ENCODE data around the gene MUL1. TPM values are rescaled to one million over a fixed set of nuclear protein-coding genes. Genes with fewer than 3 reads are reported as not detected.
"Not testable (repeated sequence)": the region's sequence is repeated elsewhere in the genome, so short reads cannot be mapped to it uniquely, and the experiment has no call there.

The MUL1 gene
- total and polyA plus RNA-seq, 4 donors: 6.0 to 32.6 (median 24.6) TPM

DNA sequence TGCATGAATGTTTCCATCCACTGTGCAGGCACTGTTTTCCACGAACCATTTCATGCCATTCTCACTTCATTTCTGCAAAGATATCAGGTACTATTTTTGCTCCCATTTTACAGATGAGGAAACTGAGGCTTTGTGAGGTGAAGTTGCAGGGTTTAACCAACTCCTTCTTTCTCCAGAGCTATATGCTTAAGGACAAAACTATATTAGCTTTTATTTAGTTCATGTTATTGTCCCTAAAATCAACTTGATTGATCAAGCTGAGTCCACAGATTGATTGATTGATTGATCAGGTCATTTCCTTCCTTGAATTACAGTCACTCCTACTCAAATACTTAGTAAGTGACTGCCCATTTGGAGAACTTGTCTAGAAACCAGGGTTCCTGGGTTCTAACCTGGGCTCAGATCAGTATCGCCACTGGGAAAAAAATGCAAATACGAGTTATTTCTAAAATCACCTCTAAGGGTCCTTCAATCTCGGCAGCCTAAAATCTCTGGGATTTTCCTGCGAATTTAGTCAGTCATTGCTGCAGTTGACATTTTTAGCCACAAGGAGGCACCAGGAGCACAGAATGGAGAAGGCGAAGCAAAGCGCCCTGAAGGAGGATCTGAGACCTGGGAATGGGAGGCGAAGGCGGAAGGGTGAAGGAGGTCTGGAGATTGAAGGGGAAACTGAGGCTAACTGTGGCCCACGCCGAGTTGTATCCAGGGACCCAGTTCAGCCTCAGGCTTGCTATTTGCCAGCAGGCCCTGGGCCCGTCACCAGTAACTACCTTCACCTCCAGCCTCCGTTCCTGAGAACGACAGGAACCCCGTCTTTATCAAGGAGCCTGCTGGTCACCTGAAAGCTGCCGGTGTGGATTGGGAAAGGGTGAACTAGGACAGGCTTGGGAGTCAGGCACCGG, 14.3 kb upstream of the MUL1 start:
- H3K27me3 ChIP-seq (ENCODE audit: control insufficient read depth in 3 of 3, insufficient read depth in 3 of 3, low read length in 2 of 3): peaks cover 0 to 9% (median 7%) of the 10 kb centered on the region in 3 donors
- no peaks in the 10 kb centered on the region for H3K4me1 ChIP-seq (ENCODE audit: control insufficient read depth in 5 of 5, insufficient read depth in 5 of 5, low read length in 5 of 5)
- no peaks in the 10 kb centered on the region for H3K36me3 ChIP-seq (ENCODE audit: control insufficient read depth in 4 of 4, insufficient read depth in 4 of 4, low read length in 4 of 4)
- H3K27ac ChIP-seq (ENCODE audit: low read depth in 1 of 2, low read length in 1 of 2): no peak overlapping the region
- H3K9me3 ChIP-seq (ENCODE audit: control insufficient read depth in 4 of 4, insufficient read depth in 3 of 4, low read length in 3 of 4): peaks cover 0 to 3% (median 0%) of the 10 kb centered on the region in 4 donors
- DNase-seq (peak; percentile 86 to 92 (median 90)), ATAC-seq (ENCODE audit: insufficient read depth, low FRiP score) (peak; percentile 53)
- no peak overlapping the region for H3K4me3 ChIP-seq
- 22% methylated on average over 17 of the region's 17 CpGs for WGBS, 2 donors
- TF ChIP-seq CTCF (IDR thresholded peaks at IDR 0.05; ENCODE audit: control extremely low read depth, extremely low read depth): peak; percentile 91
- H3K9ac ChIP-seq (ENCODE audit: insufficient read depth in 1 of 2, low read length in 2 of 2): no peak overlapping the region

- ATAC-seq (ENCODE audit: insufficient read depth, low FRiP score); H3K4me1 ChIP-seq (ENCODE audit: control insufficient read depth in 5 of 5, insufficient read depth in 5 of 5, low read length in 5 of 5); H3K27ac ChIP-seq (ENCODE audit: low read depth in 1 of 2, low read length in 1 of 2); H3K27me3 ChIP-seq (ENCODE audit: control insufficient read depth in 3 of 3, insufficient read depth in 3 of 3, low read length in 2 of 3); H3K9ac ChIP-seq (ENCODE audit: insufficient read depth in 1 of 2, low read length in 2 of 2); DNase-seq; H3K36me3 ChIP-seq (ENCODE audit: control insufficient read depth in 4 of 4, insufficient read depth in 4 of 4, low read length in 4 of 4); H3K9me3 ChIP-seq (ENCODE audit: control insufficient read depth in 4 of 4, insufficient read depth in 3 of 4, low read length in 3 of 4); H3K4me3 ChIP-seq: not testable (repeated sequence)
- 46 to 68% methylated on average over 7 of the region's 7 CpGs for WGBS, 2 donors
These were observed 11.8 kb upstream of the MUL1 start for GRCh38 chr1:20519609-20520262.

DNA sequence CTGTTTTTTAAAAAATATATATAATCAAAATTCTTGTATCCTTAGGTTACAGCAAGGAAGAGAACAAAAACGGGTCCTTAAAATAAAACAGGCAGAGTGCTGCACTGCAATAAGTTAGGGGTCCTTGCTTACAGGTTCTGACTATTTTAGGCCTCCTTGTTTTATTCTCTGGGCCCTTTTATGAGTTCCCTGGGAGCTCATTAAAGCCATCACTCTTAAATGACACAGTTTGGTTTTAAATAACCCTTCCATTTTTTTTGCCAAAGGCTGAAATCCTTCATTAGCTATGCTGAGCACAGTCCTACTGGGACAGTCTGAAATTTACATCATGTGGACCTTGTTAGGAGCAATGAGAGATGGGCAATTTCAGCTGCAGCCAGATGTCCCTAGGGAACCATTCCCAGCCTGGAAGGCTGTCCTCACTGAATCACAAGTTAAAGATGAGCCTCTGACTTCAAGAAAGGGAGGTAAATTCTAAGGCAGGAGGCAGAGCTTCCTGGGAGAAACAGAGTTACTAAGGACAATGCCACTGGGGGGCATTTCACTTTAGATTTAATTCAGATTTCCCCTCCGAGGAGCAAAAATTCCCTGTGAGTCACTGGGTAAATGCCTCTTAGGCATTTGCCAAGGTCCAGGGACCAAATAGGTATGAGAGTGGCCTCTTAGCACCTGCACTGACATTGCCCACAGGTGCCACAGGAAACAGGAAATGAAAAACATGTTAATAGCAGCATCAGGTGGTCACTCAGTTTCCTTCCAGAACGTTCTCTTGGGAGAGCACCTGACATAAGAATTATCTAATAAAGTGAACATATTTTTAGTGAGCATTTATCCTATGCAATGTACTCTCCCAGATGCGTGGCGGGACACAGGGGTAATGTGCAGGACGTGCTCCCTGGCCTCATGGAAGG, 3.8 kb upstream of the MUL1 start:
- DNase-seq (no peak), ATAC-seq (ENCODE audit: insufficient read depth, low FRiP score) (no peak)
- H3K4me3 ChIP-seq: no peak overlapping the region
- H3K9me3 ChIP-seq (ENCODE audit: control insufficient read depth in 4 of 4, insufficient read depth in 3 of 4, low read length in 3 of 4): no peaks in the 10 kb centered on the region
- H3K9ac ChIP-seq (ENCODE audit: insufficient read depth in 1 of 2, low read length in 2 of 2): no peak overlapping the region
- H3K4me1 ChIP-seq (ENCODE audit: control insufficient read depth in 5 of 5, insufficient read depth in 5 of 5, low read length in 5 of 5): peaks cover 0 to 5% (median 3%) of the 10 kb centered on the region in 5 donors
- WGBS, 2 donors: 59 to 63% methylated on average over 6 of the region's 6 CpGs
- no peak overlapping the region for H3K27ac ChIP-seq (ENCODE audit: low read depth in 1 of 2, low read length in 1 of 2)
- TF ChIP-seq CTCF (IDR thresholded peaks at IDR 0.05; ENCODE audit: control extremely low read depth, extremely low read depth): no peak
- peaks cover 0 to 16% (median 2%) of the 10 kb centered on the region in 3 donors for H3K27me3 ChIP-seq (ENCODE audit: control insufficient read depth in 3 of 3, insufficient read depth in 3 of 3, low read length in 2 of 3)
- no peaks in the 10 kb centered on the region for H3K36me3 ChIP-seq (ENCODE audit: control insufficient read depth in 4 of 4, insufficient read depth in 4 of 4, low read length in 4 of 4)
